B cell (primary cell): ENCODE measurements around the gene SIK3. TPM values are rescaled to one million over a fixed set of nuclear protein-coding genes. Genes with fewer than 3 reads are reported as not detected.

ENCODE experiments used
- ATAC-seq: fragments of 200-7000 bp; cut with Tn5 transposase; one replicate; pipeline ENCODE4 v1.10.0; 2021; ENCODE audit warnings: low read depth, mild to moderate bottlenecking, moderate number of reproducible peaks, moderate library complexity
- CTCF ChIA-PET: fragments of 350-600 bp; sonication (Branson Sonifier 250); formaldehyde crosslinking; loops from one replicate; lab custom pipeline; 2021; ENCODE audit warnings: antibody characterized with exemption, inconsistent platforms; lab: Charles Lee
- POLR2A ChIA-PET: fragments of 350-600 bp; sonication (Branson Sonifier 250); formaldehyde crosslinking; loops from one replicate; lab custom pipeline; 2021; ENCODE audit warnings: antibody characterized with exemption; lab: Charles Lee
- DNase-seq: peaks from one replicate; pipeline ENCODE4 v3.0.0; 2013
- H2AFZ ChIP-seq: 2 replicates; pipeline ENCODE4 v1.6.1; 2012; ENCODE audit warnings: mild to moderate bottlenecking, low read depth, low read length; ENCODE audit not compliant: insufficient read depth, poor library complexity, severe bottlenecking
- H3K27ac ChIP-seq, 2 donors: 1 replicate in 1 of 2; 2 replicates in 1 of 2; pipeline ENCODE4 v1.5.1; 2012 to 2013; ENCODE audit warnings: low read length in 2 of 2, mild to moderate bottlenecking in 2 of 2, moderate library complexity in 1 of 2
- H3K27me3 ChIP-seq, 4 experiments: fragments of 200-600 bp in 1 of 4; sonication (generic) in 1 of 4; replicated peaks in 1 of 4; 1 replicate in 2 of 4; 2 replicates in 2 of 4; pipeline versions ENCODE4 v1.6.1 to v1.7.0; 2013 to 2016; ENCODE audit warnings: low read length in 3 of 4, mild to moderate bottlenecking in 2 of 4, mixed read lengths in 1 of 4, moderate library complexity in 1 of 4; ENCODE audit not compliant: insufficient read depth in 4 of 4, control insufficient read depth in 3 of 4; ENCODE audit errors: control extremely low read depth in 1 of 4
- H3K36me3 ChIP-seq, 2 experiments: replicated peaks in 1 of 2; 1 replicate in 1 of 2; 2 replicates in 1 of 2; pipeline versions ENCODE4 v1.6.1 to v1.7.1; 2013; ENCODE audit warnings: low read length in 1 of 2; ENCODE audit not compliant: insufficient read depth in 2 of 2, control insufficient read depth in 1 of 2; ENCODE audit errors: control extremely low read depth in 1 of 2, extremely low read depth in 1 of 2
- H3K4me1 ChIP-seq, 2 donors: fragments of 200-600 bp in 1 of 2; sonication (generic) in 1 of 2; 1 replicate in 1 of 2; 2 replicates in 1 of 2; pipeline versions ENCODE4 v1.5.1 to v1.6.1; 2013 to 2017; ENCODE audit warnings: low read length in 2 of 2; ENCODE audit not compliant: control insufficient read depth in 2 of 2, insufficient read depth in 2 of 2
- H3K4me2 ChIP-seq: replicated peaks from 2 replicates; pipeline ENCODE3; 2012; ENCODE audit warnings: mild to moderate bottlenecking, low read depth, low read length; ENCODE audit not compliant: poor library complexity, severe bottlenecking
- H3K4me3 ChIP-seq, 5 experiments: fragments of 200-600 bp in 1 of 5; sonication (generic) in 1 of 5; 1 replicate in 3 of 5; 2 replicates in 2 of 5; pipeline versions ENCODE4 v1.5.1 to v1.7.0; 2011 to 2016; ENCODE audit warnings: low read length in 4 of 5, mild to moderate bottlenecking in 4 of 5, low read depth in 2 of 5, control low read depth in 1 of 5, moderate library complexity in 1 of 5; ENCODE audit not compliant: insufficient read depth in 1 of 5; ENCODE audit errors: control extremely low read depth in 1 of 5, extremely low read depth in 1 of 5
- H3K79me2 ChIP-seq: fragments of 200-600 bp; sonication (generic); one replicate; pipeline ENCODE4 v1.6.0; 2016; ENCODE audit warnings: low read length; ENCODE audit not compliant: control insufficient read depth, insufficient read depth
- H3K9ac ChIP-seq: fragments of 200-600 bp; sonication (generic); 2 replicates; pipeline ENCODE4 v1.6.1; 2017; ENCODE audit warnings: mild to moderate bottlenecking, low read length, moderate library complexity
- H3K9me3 ChIP-seq, 3 donors: one replicate each; pipeline versions ENCODE4 v1.6.1 to v1.7.1; 2013; ENCODE audit warnings: low read length in 2 of 3; ENCODE audit not compliant: control insufficient read depth in 2 of 3, insufficient read depth in 1 of 3; ENCODE audit errors: control extremely low read depth in 1 of 3
- H4K20me1 ChIP-seq: 2 replicates; pipeline ENCODE4 v1.6.0; 2012; ENCODE audit warnings: mild to moderate bottlenecking, low read length; ENCODE audit not compliant: insufficient read depth, control insufficient read depth, poor library complexity, severe bottlenecking
- H3K27ac Mint-ChIP-seq: one replicate; pipeline ENCODE4 v1.8.0; 2021; ENCODE audit warnings: mixed read lengths
- H3K27me3 Mint-ChIP-seq: one replicate; pipeline ENCODE4 v1.8.0; 2021; ENCODE audit warnings: mixed read lengths
- H3K4me1 Mint-ChIP-seq: one replicate; pipeline ENCODE4 v1.8.0; 2021; ENCODE audit warnings: mixed read lengths
- H3K4me3 Mint-ChIP-seq: one replicate; pipeline ENCODE4 v1.8.0; 2021; ENCODE audit warnings: mixed read lengths
- H3K9me3 Mint-ChIP-seq: one replicate; pipeline ENCODE4 v1.8.0; 2022; ENCODE audit warnings: mixed read lengths; ENCODE audit not compliant: insufficient read depth
- CTCF ChIP-seq: fragments of 200-600 bp; IDR thresholded peaks from one replicate; pipeline ENCODE4 v1.8.0; 2022; ENCODE audit warnings: antibody characterized with exemption, mild to moderate bottlenecking
- EZH2 ChIP-seq: IDR thresholded peaks from 2 replicates; pipeline ENCODE4 v1.6.1; 2012; ENCODE audit warnings: borderline replicate concordance, low read depth, mild to moderate bottlenecking, moderate library complexity, low read length; ENCODE audit not compliant: insufficient read depth, poor library complexity, severe bottlenecking
- WGBS: methylation state at CpG from one replicate; pipeline ENCODE4 v1.1.5; 2013; ENCODE audit warnings: missing lambda C conversion rate; ENCODE audit not compliant: insufficient coverage; 5-methylcytosine and 5-hydroxymethylcytosine counted together
- intact Hi-C: fragments of 100-400 bp; cut with micrococcal nuclease; formaldehyde crosslinking; loops from one replicate; pipeline ENCODE4 v1.10.0; 2022
- polyA plus RNA-seq: library from polyadenylated mRNA; depleted of rRNA; stranded (reverse); fragments of >200 nt; gene quantifications from 2 replicates; pipeline ENCODE4 v1.2.3, GENCODE V29; 2012
- total RNA-seq, 2 donors: library from RNA; stranded (reverse); fragments of 120-200 nt in 1 of 2; gene quantifications; 1 replicate in 1 of 2; 2 replicates in 1 of 2; pipeline versions ENCODE4 v1.2.3 to v1.2.4, GENCODE V29; 2013 to 2022

Gene SIK3
- total and polyA plus RNA-seq, 2 donors (not counting 1 experiment from before 2014, with no cell fraction given) = 36.5 to 180 TPM

- H4K20me1 ChIP-seq = no peaks in the 10 kb centered on the region
- Mint-ChIP-seq H3K4me3 (peak overlapping the region; percentile 82), H3K27ac (peak overlapping the region; percentile 95), H3K9me3 (no peaks in the 10 kb centered on the region), H3K4me1 (peaks cover 64% of the 10 kb centered on the region), H3K27me3 (no peaks in the 10 kb centered on the region)
- peaks cover 63 to 68% of the 10 kb centered on the region in 2 donors for H3K4me1 ChIP-seq
- H2AFZ ChIP-seq = peak overlapping the region; percentile 4
- DNase-seq = peak; percentile 72
- peak overlapping the region; percentile 95 to 96 for H3K27ac ChIP-seq
- peaks cover 71% of the 10 kb centered on the region for H3K79me2 ChIP-seq
- H3K4me2 ChIP-seq = peak overlapping the region; percentile 76
- peak overlapping the region; percentile 42 for H3K9ac ChIP-seq
- CTCF ChIA-PET = interaction anchor here (0.7 to 7.6 kb wide), 16 partner anchors 8 to 181 kb away, joined by 3 to 57 read pairs (median 4); partner anchors contain the start of gene SIK3
- WGBS = 18% methylated on average over 4 of the region's 8 CpGs
- ATAC-seq = peak; percentile 35
- H3K9me3 ChIP-seq = no peaks in the 10 kb centered on the region
- no peaks in the 10 kb centered on the region for H3K27me3 ChIP-seq
- H3K4me3 ChIP-seq = peak overlapping the region in 2 of 5 experiments; percentile 7 to 24
- intact Hi-C loops = loop anchor here (5.0 to 10.0 kb wide), 3 partner anchors 97 to 153 kb away; partner anchors contain the start of gene BUD13
- peaks cover 5 to 23% of the 10 kb centered on the region in 2 experiments for H3K36me3 ChIP-seq
- POLR2A ChIA-PET = interaction anchor here (0.6 to 1.1 kb wide), 3 partner anchors 70 to 219 kb away, joined by 3 to 6 read pairs (median 5); partner anchors contain the start of genes PAFAH1B2 and SIK3
- TF ChIP-seq EZH2 (no peak), CTCF (no peak)
Measured at GRCh38 chr11:116925050-116925449, 173.2 kb downstream of the SIK3 start.

GRCh38 chr11:116918925-116919655 is 179.1 kb downstream of the SIK3 start:
- Mint-ChIP-seq H3K27ac (peak overlapping the region; percentile 20), H3K4me1 (peaks cover 36% of the 10 kb centered on the region), H3K4me3 (no peak overlapping the region), H3K9me3 (no peaks in the 10 kb centered on the region), H3K27me3 (no peaks in the 10 kb centered on the region)
- TF ChIP-seq EZH2 (no peak), CTCF (no peak)
- 100% methylated on average over 3 of the region's 3 CpGs for WGBS
- Histone ChIP-seq H3K79me2 (peaks cover 84% of the 10 kb centered on the region), H4K20me1 (no peaks in the 10 kb centered on the region), H3K36me3 (peaks cover 5 to 13% of the 10 kb centered on the region in 2 experiments), H3K27ac (no peak overlapping the region), H3K9me3 (no peaks in the 10 kb centered on the region), H3K4me1 (peaks cover 14 to 21% of the 10 kb centered on the region in 2 donors), H3K4me2 (no peak overlapping the region), H3K27me3 (no peaks in the 10 kb centered on the region), H3K4me3 (no peak overlapping the region), H2AFZ (no peak overlapping the region), H3K9ac (no peak overlapping the region)
- no peak for ATAC-seq
- intact Hi-C loops = no loop called here
- CTCF ChIA-PET = interaction anchor here (0.8 to 2.7 kb wide), 8 partner anchors 12 to 187 kb away, joined by 3 to 10 read pairs (median 3); partner anchors contain the start of gene APOA5
- DNase-seq = no peak
- POLR2A ChIA-PET = no interaction called here
